Heart left ventricle (tissue), 16 donors: ENCODE data around the gene ADAMTS3. TPM values are rescaled to one million over a fixed set of nuclear protein-coding genes. Genes with fewer than 3 reads are reported as not detected.

Source experiments
- ATAC-seq, 4 donors: fragments of 200-7000 bp; cut with Tn5 transposase; one replicate each; pipeline ENCODE4 v1.9.1; 2020 to 2022; ENCODE audit warnings: moderate library complexity in 4 of 4, mild to moderate bottlenecking in 3 of 4, moderate number of reproducible peaks in 1 of 4
- DNase-seq, 5 donors: peaks; one replicate each; pipeline ENCODE4 v3.0.0-alpha.2; 2020
- H3K27ac ChIP-seq, 12 donors: fragments of 200-600 bp; sonication (generic) in 4 of 12; one replicate each; pipeline versions ENCODE4 v1.5.0 to v1.8.0; 2016 to 2022; ENCODE audit warnings: mild to moderate bottlenecking in 2 of 12
- H3K27me3 ChIP-seq, 9 donors: fragments of 200-600 bp; sonication (generic) in 2 of 9; one replicate each; pipeline versions ENCODE4 v1.5.1 to v1.8.0; 2016 to 2022; ENCODE audit warnings: mild to moderate bottlenecking in 3 of 9
- H3K36me3 ChIP-seq, 9 donors: fragments of 200-600 bp; sonication (generic) in 2 of 9; one replicate each; pipeline versions ENCODE4 v1.5.0 to v1.8.0; 2018 to 2022; ENCODE audit warnings: mild to moderate bottlenecking in 2 of 9
- H3K4me1 ChIP-seq, 12 donors: fragments of 200-600 bp; sonication (generic) in 4 of 12; one replicate each; pipeline versions ENCODE4 v1.5.0 to v1.8.0; 2016 to 2022; ENCODE audit warnings: mild to moderate bottlenecking in 3 of 12
- H3K4me3 ChIP-seq, 12 donors: fragments of 200-600 bp; sonication (generic) in 4 of 12; one replicate each; pipeline versions ENCODE4 v1.5.0 to v1.8.0; 2017 to 2022; ENCODE audit warnings: mild to moderate bottlenecking in 9 of 12, moderate library complexity in 4 of 12
- H3K9me3 ChIP-seq, 12 donors: fragments of 200-600 bp; sonication (generic) in 4 of 12; one replicate each; pipeline versions ENCODE4 v1.5.0 to v1.8.0; 2016 to 2022; ENCODE audit warnings: mild to moderate bottlenecking in 1 of 12
- CTCF ChIP-seq, 12 donors: fragments of 200-600 bp; sonication (generic) in 4 of 12; IDR thresholded peaks; one replicate each; pipeline versions ENCODE4 v1.5.0 to v1.8.0; 2018 to 2022; ENCODE audit warnings: antibody characterized with exemption in 12 of 12, mild to moderate bottlenecking in 5 of 12
- POLR2A ChIP-seq, 2 donors: fragments of 450-650 bp; IDR thresholded peaks; one replicate each; pipeline ENCODE4 v1.6.1; 2017; ENCODE audit warnings: antibody characterized with exemption in 2 of 2, mild to moderate bottlenecking in 2 of 2, moderate library complexity in 2 of 2
- WGBS, 4 donors: extraction: QIAGEN DNeasy Blood & Tissue Kit in 2 of 4; methylation state at CpG; one replicate each; pipeline versions ENCODE4 v1.1.5 to v1.1.7; 2013 to 2018; 5-methylcytosine and 5-hydroxymethylcytosine counted together
- intact Hi-C, 10 donors: fragments of 100-400 bp; cut with DNase I; formaldehyde crosslinking; loops; one replicate each; pipeline versions ENCODE4 v1.11.1 to v1.14.2; 2022
- polyA plus RNA-seq, 2 donors: library from polyadenylated mRNA; stranded (reverse); fragments of 200-250 nt; gene quantifications; one replicate each; pipeline ENCODE4 v1.2.3, GENCODE V29; 2013
- total RNA-seq, 9 donors: library from RNA; depleted of rRNA in 2 of 9; stranded (reverse); fragments of >200 nt in 2 of 9; fragmentation: NEBNext Ultra II Directional in 3 of 9; extraction: Animal tissue kit (Norgen Biotek cat#: 25700) in 3 of 9; gene quantifications; one replicate each; pipeline versions ENCODE4 v1.1.0 to v1.2.4, GENCODE V29; 2016 to 2023
- donor health status: ischemic (EF 13 %, LVEDD 7.1; RV severe dilation, severe dysfunction).
- donor health status: healthy with polysubstance abuse.
- donor health status: DM: no; HTN: yes; CAD: no.
- donor health status: DM: no; HTN: no; CAD: no.
- donor health status: ischemic (EF 25% LVEDD 6.9; RV normal size, moderate dysfunction).
- donor health status: ischemic (EF 25% LVEDD 5.7; RV mildly dilated, moderate dysfunction).
- donor health status: healthy.
- donor health status: DM: yes; HTN: yes; CAD: no.
- donor health status: ischemic (EF 35%, LVEDD 5.7; RV mildly dilated, moderate dysfunction).
- donor health status: nonischemic (EF 11% LVEDD 7.7; RV severe dilation, severe dysfunction).
- donor health status: DM: yes; HTN: yes; CAD: no.
- donor health status: PGD.
- donor health status: ischemic (EF 29% LVEDD 5.4; RV normal size, mild dysfunction).
- donor health status: nonischemic (EF 23%, LVEDD 6.1; RV moderate dilation, normal function).

Gene ADAMTS3
- total and polyA plus RNA-seq, 11 donors, result 0.08 to 3.3 (median 0.42) TPM; not detected in 1

GRCh38 chr4:72387959-72388358 is 181.1 kb downstream of the ADAMTS3 start:
- no peak overlapping the region for H3K27ac ChIP-seq
- H3K4me3 ChIP-seq, result no peak overlapping the region
- H3K4me1 ChIP-seq, result peaks cover 0 to 16% (median 5%) of the 10 kb centered on the region in 12 donors
- H3K9me3 ChIP-seq, result no peaks in the 10 kb centered on the region
- ATAC-seq (no peak), DNase-seq (no peak)
- H3K36me3 ChIP-seq, result no peaks in the 10 kb centered on the region
- 47 to 65% (median 59%) methylated on average over 1 of the region's 1 CpG for WGBS, 4 donors
- no peak for TF ChIP-seq CTCF (IDR thresholded peaks at IDR 0.05)
- TF ChIP-seq POLR2A (IDR thresholded peaks at IDR 0.05), result no peak
- intact Hi-C loops, result no loop called here
- no peaks in the 10 kb centered on the region for H3K27me3 ChIP-seq

DNA sequence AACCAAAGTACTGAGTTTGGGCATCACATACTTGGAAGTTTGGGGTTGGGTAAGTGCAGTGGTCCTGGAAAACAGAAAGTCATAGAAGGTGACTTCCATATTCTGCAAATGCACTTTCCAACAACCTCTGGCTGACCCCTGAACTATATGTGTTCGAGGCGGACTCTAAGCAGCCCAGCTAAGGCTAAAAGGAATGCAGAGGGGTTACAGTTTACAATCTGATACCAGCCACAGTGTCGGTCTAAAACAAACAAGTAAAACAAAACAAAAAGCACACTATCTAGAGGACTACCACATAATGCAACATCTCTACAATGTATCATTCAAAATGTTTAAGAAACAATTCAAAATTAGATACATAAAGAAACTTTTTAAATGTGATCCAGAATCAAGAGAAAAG is 185.6 kb downstream of the ADAMTS3 start:
- TF ChIP-seq CTCF (IDR thresholded peaks at IDR 0.05), result no peak
- no peak for TF ChIP-seq POLR2A (IDR thresholded peaks at IDR 0.05)
- H3K36me3 ChIP-seq, result no peaks in the 10 kb centered on the region
- ATAC-seq (no peak), DNase-seq (no peak)
- no peak overlapping the region for H3K4me3 ChIP-seq
- no peak overlapping the region for H3K27ac ChIP-seq
- 50 to 57% (median 53%) methylated on average over 3 of the region's 3 CpGs for WGBS, 4 donors
- intact Hi-C loops, result no loop called here
- H3K9me3 ChIP-seq, result no peaks in the 10 kb centered on the region
- H3K4me1 ChIP-seq, result peaks cover 0 to under 1% (median 0%) of the 10 kb centered on the region in 12 donors
- H3K27me3 ChIP-seq, result no peaks in the 10 kb centered on the region

DNA sequence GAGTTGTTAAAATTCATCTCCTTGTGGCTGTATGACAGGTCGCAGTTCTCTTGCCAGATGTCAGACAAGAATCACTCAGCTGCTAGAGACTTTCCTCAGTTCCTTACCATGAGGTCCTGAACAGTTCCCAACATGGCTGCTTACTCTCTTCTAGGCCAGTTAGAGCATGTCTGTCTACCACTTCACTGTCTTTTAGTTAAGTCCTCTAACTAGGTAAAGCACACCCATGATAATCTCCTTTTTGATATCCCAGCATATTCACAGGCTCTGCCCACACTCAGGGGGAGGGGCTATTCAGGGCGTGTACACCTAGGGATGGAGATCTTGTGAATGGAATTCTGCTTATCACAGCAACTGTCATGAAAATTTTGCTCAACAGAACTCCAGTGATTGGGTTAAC is 190.1 kb downstream of the ADAMTS3 start:
- WGBS, 4 donors, result 81 to 85% (median 82%) methylated on average over 2 of the region's 2 CpGs
- Histone ChIP-seq H3K9me3 (no peaks in the 10 kb centered on the region), H3K36me3 (no peaks in the 10 kb centered on the region), H3K27ac (no peak overlapping the region), H3K27me3 (no peaks in the 10 kb centered on the region), H3K4me3 (no peak overlapping the region), H3K4me1 (peaks cover 0 to 13% (median 2%) of the 10 kb centered on the region in 12 donors)
- no peak for ATAC-seq
- no peak for DNase-seq
- intact Hi-C loops, result no loop called here
- TF ChIP-seq CTCF (IDR thresholded peaks at IDR 0.05) (no peak), POLR2A (IDR thresholded peaks at IDR 0.05) (no peak)

GRCh38 chr4:72377491-72378194 is 191.4 kb downstream of the ADAMTS3 start:
- ATAC-seq, result peak in 1 of 4 donors; percentile 31
- no peak overlapping the region for H3K27ac ChIP-seq

More at GRCh38 chr4:72377491-72378194, 191.4 kb downstream of the ADAMTS3 start:
- intact Hi-C loops, result no loop called here
- no peak for DNase-seq
- Histone ChIP-seq H3K4me1 (peaks cover 0 to 15% (median 2%) of the 10 kb centered on the region in 12 donors), H3K4me3 (no peak overlapping the region), H3K9me3 (no peaks in the 10 kb centered on the region), H3K36me3 (no peaks in the 10 kb centered on the region), H3K27me3 (no peaks in the 10 kb centered on the region)
- TF ChIP-seq POLR2A (IDR thresholded peaks at IDR 0.05) (no peak), CTCF (IDR thresholded peaks at IDR 0.05) (no peak)
- WGBS, 4 donors, result 73 to 81% (median 77%) methylated on average over 5 of the region's 5 CpGs
